ENCODE measurements around the gene GAL3ST2. TPM values are rescaled to one million over a fixed set of nuclear protein-coding genes. Genes with fewer than 3 reads are reported as not detected.
"Not testable (repeated sequence)": the region's sequence is repeated elsewhere in the genome, so short reads cannot be mapped to it uniquely, and the experiment has no call there.

Gene GAL3ST2
- total RNA-seq, 1 donor from 2014 or later: not detected

DNA sequence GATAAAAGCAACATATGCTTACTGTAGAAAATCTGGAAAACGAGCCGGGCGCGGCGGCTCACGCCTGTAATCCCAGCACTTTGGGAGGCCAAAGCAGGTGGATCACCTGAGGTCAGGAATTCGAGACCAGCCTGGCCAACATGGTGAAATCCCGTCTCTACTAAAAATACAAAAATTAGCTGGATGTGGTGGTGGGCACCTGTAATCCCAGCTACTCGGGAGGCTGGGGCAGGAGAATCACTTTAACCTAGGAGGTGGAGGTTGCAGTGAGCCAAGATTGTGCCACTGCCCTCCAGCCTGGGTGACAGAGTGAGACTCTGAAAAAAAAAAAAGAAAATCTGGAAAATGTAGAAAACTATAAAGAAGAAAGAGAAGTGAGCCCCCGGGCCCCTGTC, 41.2 kb downstream of the GAL3ST2 start:
- not testable (repeated sequence) for H3K4me1 ChIP-seq (ENCODE audit: control insufficient read depth in 3 of 3, insufficient read depth in 3 of 3, low read length in 3 of 3); H3K9ac ChIP-seq (ENCODE audit: low read depth in 1 of 3, low read length in 3 of 3); H3K36me3 ChIP-seq (ENCODE audit: control insufficient read depth in 3 of 3, insufficient read depth in 3 of 3, low read length in 3 of 3); H3K27ac ChIP-seq (ENCODE audit: low read depth, low read length); H3K4me3 ChIP-seq (ENCODE audit: low read length in 3 of 3); H3K9me3 ChIP-seq (ENCODE audit: control insufficient read depth in 3 of 3, low read length in 3 of 3)
- H3K27me3 ChIP-seq (ENCODE audit: control insufficient read depth in 3 of 3, insufficient read depth in 3 of 3, low read length in 3 of 3): peaks cover 0 to 13% (median 0%) of the 10 kb centered on the region in 3 donors

- H3K4me3 ChIP-seq (ENCODE audit: low read length in 3 of 3): no peak overlapping the region
- H3K36me3 ChIP-seq (ENCODE audit: control insufficient read depth in 3 of 3, insufficient read depth in 3 of 3, low read length in 3 of 3): no peaks in the 10 kb centered on the region
- H3K4me1 ChIP-seq (ENCODE audit: control insufficient read depth in 3 of 3, insufficient read depth in 3 of 3, low read length in 3 of 3): peaks cover 0 to 2% (median 0%) of the 10 kb centered on the region in 3 donors
- no peaks in the 10 kb centered on the region for H3K9me3 ChIP-seq (ENCODE audit: control insufficient read depth in 3 of 3, low read length in 3 of 3)
- H3K27me3 ChIP-seq (ENCODE audit: control insufficient read depth in 3 of 3, insufficient read depth in 3 of 3, low read length in 3 of 3): peaks cover 0 to 13% (median 0%) of the 10 kb centered on the region in 3 donors
- no peak overlapping the region for H3K27ac ChIP-seq (ENCODE audit: low read depth, low read length)
- no peak overlapping the region for H3K9ac ChIP-seq (ENCODE audit: low read depth in 1 of 3, low read length in 3 of 3)
Observed at GRCh38 chr2:241818229-241818942, 41.8 kb downstream of the GAL3ST2 start.

- no peak overlapping the region for H3K9ac ChIP-seq (ENCODE audit: low read depth in 1 of 3, low read length in 3 of 3)
- H3K36me3 ChIP-seq (ENCODE audit: control insufficient read depth in 3 of 3, insufficient read depth in 3 of 3, low read length in 3 of 3): no peaks in the 10 kb centered on the region
- peaks cover 0 to 13% (median 0%) of the 10 kb centered on the region in 3 donors for H3K27me3 ChIP-seq (ENCODE audit: control insufficient read depth in 3 of 3, insufficient read depth in 3 of 3, low read length in 3 of 3)
- H3K4me3 ChIP-seq (ENCODE audit: low read length in 3 of 3): no peak overlapping the region
- H3K27ac ChIP-seq (ENCODE audit: low read depth, low read length): no peak overlapping the region
- H3K4me1 ChIP-seq (ENCODE audit: control insufficient read depth in 3 of 3, insufficient read depth in 3 of 3, low read length in 3 of 3): peaks cover 0 to 2% (median 0%) of the 10 kb centered on the region in 3 donors
- no peaks in the 10 kb centered on the region for H3K9me3 ChIP-seq (ENCODE audit: control insufficient read depth in 3 of 3, low read length in 3 of 3)
Observed at GRCh38 chr2:241818943-241819270, 42.3 kb downstream of the GAL3ST2 start.

DNA sequence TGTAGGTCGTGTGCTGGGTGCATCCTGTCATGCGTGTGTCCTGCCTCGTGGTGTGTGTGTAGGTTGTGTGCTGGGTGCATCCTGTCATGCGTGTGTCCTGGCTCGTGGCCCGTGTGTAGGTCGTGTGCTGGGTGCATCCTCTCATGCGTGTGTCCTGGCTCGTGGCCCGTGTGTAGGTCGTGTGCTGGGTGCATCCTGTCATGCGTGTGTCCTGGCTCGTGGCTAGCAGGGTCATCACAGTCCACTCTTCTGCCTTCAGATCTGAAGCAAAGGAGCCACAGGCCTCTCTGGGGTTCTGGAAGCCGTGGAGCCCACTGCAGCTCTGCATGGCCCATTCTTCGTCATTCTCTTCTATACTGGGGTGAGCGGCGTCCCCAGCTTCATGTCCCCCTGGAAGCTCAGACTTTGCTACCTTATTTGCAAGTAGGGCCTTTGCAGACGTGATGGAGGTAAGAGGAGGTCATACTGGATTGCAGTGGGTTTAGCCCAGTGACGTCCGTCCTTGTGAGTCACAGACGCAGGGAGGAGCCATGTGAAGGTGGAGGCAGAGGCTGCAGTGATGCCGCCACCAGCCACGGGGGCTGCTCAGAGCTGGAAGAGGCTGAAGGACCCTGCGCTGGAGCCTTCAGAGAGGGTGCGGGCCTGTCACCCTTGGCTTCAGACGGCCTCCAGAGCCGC, 43.5 kb downstream of the GAL3ST2 start:
- not testable (repeated sequence) for H3K4me1 ChIP-seq (ENCODE audit: control insufficient read depth in 3 of 3, insufficient read depth in 3 of 3, low read length in 3 of 3); H3K27ac ChIP-seq (ENCODE audit: low read depth, low read length); H3K4me3 ChIP-seq (ENCODE audit: low read length in 3 of 3); H3K36me3 ChIP-seq (ENCODE audit: control insufficient read depth in 3 of 3, insufficient read depth in 3 of 3, low read length in 3 of 3); H3K9me3 ChIP-seq (ENCODE audit: control insufficient read depth in 3 of 3, low read length in 3 of 3); H3K9ac ChIP-seq (ENCODE audit: low read depth in 1 of 3, low read length in 3 of 3)
- H3K27me3 ChIP-seq (ENCODE audit: control insufficient read depth in 3 of 3, insufficient read depth in 3 of 3, low read length in 3 of 3): peaks cover 0 to 13% (median 2%) of the 10 kb centered on the region in 3 donors

DNA sequence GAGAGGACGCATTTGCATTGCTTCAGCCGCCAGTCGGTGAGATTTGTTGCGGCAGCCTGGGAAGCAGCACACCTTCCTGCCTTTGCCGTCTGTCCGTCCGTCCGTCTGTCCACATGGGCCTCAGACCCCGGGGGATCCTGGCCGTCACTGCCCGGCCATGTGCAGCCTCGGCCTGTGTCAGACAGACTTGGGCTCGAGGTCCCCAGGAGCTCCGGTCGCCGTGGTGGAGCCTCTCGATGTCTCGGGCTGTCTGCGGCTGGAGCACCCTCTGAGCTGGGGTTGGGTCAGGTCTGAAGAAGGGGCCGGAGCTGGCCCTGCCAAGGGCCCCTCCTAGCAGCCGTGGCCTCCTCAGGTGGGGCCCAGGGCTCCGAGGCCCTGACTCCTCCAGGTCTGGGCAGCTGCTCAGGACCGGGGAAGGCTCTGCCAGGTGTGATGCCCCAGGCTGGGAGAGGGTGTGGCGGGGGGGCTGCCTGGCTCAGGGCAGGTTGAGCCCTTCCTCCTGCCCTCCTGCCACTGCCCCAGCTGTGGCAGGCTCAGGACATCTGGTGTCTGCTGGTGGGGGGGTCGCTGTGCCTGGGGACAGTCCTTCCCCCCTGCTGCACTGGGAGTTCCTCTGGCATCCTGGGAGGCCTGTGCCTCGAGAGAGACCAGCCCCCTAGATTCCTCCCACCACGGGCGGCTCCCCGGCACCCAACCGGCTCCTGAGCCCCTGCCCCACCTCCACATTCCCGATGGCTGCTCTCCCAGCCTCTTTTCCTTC, 44.2 kb downstream of the GAL3ST2 start:
- Histone ChIP-seq H3K4me3 (ENCODE audit: low read length in 3 of 3) (no peak overlapping the region), H3K27me3 (ENCODE audit: control insufficient read depth in 3 of 3, insufficient read depth in 3 of 3, low read length in 3 of 3) (peaks cover 0 to 13% (median 3%) of the 10 kb centered on the region in 3 donors), H3K4me1 (ENCODE audit: control insufficient read depth in 3 of 3, insufficient read depth in 3 of 3, low read length in 3 of 3) (peaks cover 0 to 2% (median 0%) of the 10 kb centered on the region in 3 donors), H3K27ac (ENCODE audit: low read depth, low read length) (no peak overlapping the region), H3K36me3 (ENCODE audit: control insufficient read depth in 3 of 3, insufficient read depth in 3 of 3, low read length in 3 of 3) (no peaks in the 10 kb centered on the region), H3K9ac (ENCODE audit: low read depth in 1 of 3, low read length in 3 of 3) (no peak overlapping the region), H3K9me3 (ENCODE audit: control insufficient read depth in 3 of 3, low read length in 3 of 3) (no peaks in the 10 kb centered on the region)

- no peak overlapping the region for H3K9ac ChIP-seq (ENCODE audit: low read depth in 1 of 3, low read length in 3 of 3)
- peaks cover 0 to 13% (median 3%) of the 10 kb centered on the region in 3 donors for H3K27me3 ChIP-seq (ENCODE audit: control insufficient read depth in 3 of 3, insufficient read depth in 3 of 3, low read length in 3 of 3)
- no peaks in the 10 kb centered on the region for H3K36me3 ChIP-seq (ENCODE audit: control insufficient read depth in 3 of 3, insufficient read depth in 3 of 3, low read length in 3 of 3)
- H3K27ac ChIP-seq (ENCODE audit: low read depth, low read length): no peak overlapping the region
- H3K4me3 ChIP-seq (ENCODE audit: low read length in 3 of 3): no peak overlapping the region
- peaks cover 0 to 2% (median 0%) of the 10 kb centered on the region in 3 donors for H3K4me1 ChIP-seq (ENCODE audit: control insufficient read depth in 3 of 3, insufficient read depth in 3 of 3, low read length in 3 of 3)
- no peaks in the 10 kb centered on the region for H3K9me3 ChIP-seq (ENCODE audit: control insufficient read depth in 3 of 3, low read length in 3 of 3)
Observed at GRCh38 chr2:241821460-241822263, 45.0 kb downstream of the GAL3ST2 start.

DNA sequence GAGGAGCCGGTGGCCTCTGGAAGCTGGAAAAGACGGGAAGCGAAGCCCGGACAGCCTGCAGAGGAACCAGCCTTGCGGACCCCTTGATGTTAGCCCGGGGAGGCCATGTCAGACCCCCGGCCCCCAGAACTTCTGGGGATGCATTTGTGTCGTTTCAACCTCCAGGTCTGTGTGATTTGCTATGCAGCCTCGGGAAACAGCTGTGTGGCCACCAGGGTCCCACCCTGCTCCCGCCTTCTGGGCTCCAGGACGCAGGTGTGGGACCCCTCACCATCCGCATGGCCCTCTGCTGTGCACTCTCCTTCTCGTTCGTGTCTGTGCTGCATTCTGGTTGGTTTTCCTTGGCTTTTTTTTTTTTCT, 45.6 kb downstream of the GAL3ST2 start:
- H3K27me3 ChIP-seq (ENCODE audit: control insufficient read depth in 3 of 3, insufficient read depth in 3 of 3, low read length in 3 of 3): peaks cover 0 to 13% (median 3%) of the 10 kb centered on the region in 3 donors
- H3K4me1 ChIP-seq (ENCODE audit: control insufficient read depth in 3 of 3, insufficient read depth in 3 of 3, low read length in 3 of 3): peaks cover 0 to 2% (median 0%) of the 10 kb centered on the region in 3 donors
- H3K9ac ChIP-seq (ENCODE audit: low read depth in 1 of 3, low read length in 3 of 3): no peak overlapping the region
- H3K27ac ChIP-seq (ENCODE audit: low read depth, low read length): no peak overlapping the region
- peaks cover 0 to 5% (median 4%) of the 10 kb centered on the region in 3 donors for H3K9me3 ChIP-seq (ENCODE audit: control insufficient read depth in 3 of 3, low read length in 3 of 3)
- no peaks in the 10 kb centered on the region for H3K36me3 ChIP-seq (ENCODE audit: control insufficient read depth in 3 of 3, insufficient read depth in 3 of 3, low read length in 3 of 3)
- no peak overlapping the region for H3K4me3 ChIP-seq (ENCODE audit: low read length in 3 of 3)

DNA sequence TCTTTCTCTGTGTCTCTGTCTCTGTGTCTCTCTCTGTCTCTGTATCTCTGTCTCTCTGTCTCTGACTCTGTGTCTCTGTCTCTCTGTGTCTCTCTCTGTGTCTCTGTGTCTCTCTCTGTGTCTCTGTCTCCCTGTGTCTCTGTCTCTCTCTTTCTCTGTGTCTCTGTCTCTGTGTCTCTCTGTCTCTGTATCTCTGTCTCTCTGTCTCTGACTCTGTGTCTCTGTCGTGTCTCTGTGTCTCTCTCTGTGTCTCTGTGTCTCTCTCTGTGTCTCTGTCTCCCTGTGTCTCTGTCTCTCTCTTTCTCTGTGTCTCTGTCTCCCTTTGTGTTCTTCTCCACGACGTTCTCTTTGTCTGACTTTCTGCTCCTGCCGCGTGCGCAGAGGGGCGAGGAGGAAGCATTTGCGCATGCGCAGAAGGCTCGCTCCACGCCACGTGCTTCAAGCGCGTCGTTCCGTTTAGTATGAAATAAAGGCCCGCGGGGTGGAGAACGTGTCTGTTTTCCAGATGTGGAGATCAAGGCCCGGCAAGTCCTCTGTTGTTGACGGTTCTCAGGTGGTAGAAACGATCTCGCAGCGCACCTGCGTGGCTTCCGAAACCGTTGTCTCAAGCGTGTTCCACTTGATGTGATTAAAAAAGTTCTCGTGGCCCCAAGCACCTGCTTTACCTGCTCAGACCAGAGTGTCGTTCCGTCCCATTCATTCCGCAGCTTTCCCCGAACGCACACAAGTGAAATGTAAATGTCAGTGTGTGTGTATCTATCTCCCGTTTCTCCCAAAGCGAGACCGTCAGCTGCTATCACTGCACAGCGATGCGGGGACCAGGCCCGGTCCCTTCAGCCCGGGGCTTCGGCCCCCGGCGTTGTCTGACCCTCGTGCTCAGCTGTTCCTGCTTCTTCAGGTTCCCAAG, 47.2 kb downstream of the GAL3ST2 start:
- H3K27ac ChIP-seq (ENCODE audit: low read depth, low read length); H3K4me1 ChIP-seq (ENCODE audit: control insufficient read depth in 3 of 3, insufficient read depth in 3 of 3, low read length in 3 of 3); H3K36me3 ChIP-seq (ENCODE audit: control insufficient read depth in 3 of 3, insufficient read depth in 3 of 3, low read length in 3 of 3); H3K4me3 ChIP-seq (ENCODE audit: low read length in 3 of 3); H3K9me3 ChIP-seq (ENCODE audit: control insufficient read depth in 3 of 3, low read length in 3 of 3); H3K9ac ChIP-seq (ENCODE audit: low read depth in 1 of 3, low read length in 3 of 3): not testable (repeated sequence)
- peaks cover 0 to 12% (median 3%) of the 10 kb centered on the region in 3 donors for H3K27me3 ChIP-seq (ENCODE audit: control insufficient read depth in 3 of 3, insufficient read depth in 3 of 3, low read length in 3 of 3)

GRCh38 chr2:241827394-241827793, 50.8 kb downstream of the GAL3ST2 start:
- Histone ChIP-seq H3K9me3 (ENCODE audit: control insufficient read depth in 3 of 3, low read length in 3 of 3) (peaks cover 0 to 5% (median 4%) of the 10 kb centered on the region in 3 donors), H3K27ac (ENCODE audit: low read depth, low read length) (no peak overlapping the region), H3K4me3 (ENCODE audit: low read length in 3 of 3) (no peak overlapping the region), H3K9ac (ENCODE audit: low read depth in 1 of 3, low read length in 3 of 3) (no peak overlapping the region), H3K36me3 (ENCODE audit: control insufficient read depth in 3 of 3, insufficient read depth in 3 of 3, low read length in 3 of 3) (no peaks in the 10 kb centered on the region), H3K4me1 (ENCODE audit: control insufficient read depth in 3 of 3, insufficient read depth in 3 of 3, low read length in 3 of 3) (no peaks in the 10 kb centered on the region), H3K27me3 (ENCODE audit: control insufficient read depth in 3 of 3, insufficient read depth in 3 of 3, low read length in 3 of 3) (peaks cover 0 to 3% (median 0%) of the 10 kb centered on the region in 3 donors)
